Measurements from ENCODE around the gene NDUFA7.
A peak's percentile ranks its signal among the peaks of the same experiment; 100 is the strongest.

NDUFA7 gene

DNA sequence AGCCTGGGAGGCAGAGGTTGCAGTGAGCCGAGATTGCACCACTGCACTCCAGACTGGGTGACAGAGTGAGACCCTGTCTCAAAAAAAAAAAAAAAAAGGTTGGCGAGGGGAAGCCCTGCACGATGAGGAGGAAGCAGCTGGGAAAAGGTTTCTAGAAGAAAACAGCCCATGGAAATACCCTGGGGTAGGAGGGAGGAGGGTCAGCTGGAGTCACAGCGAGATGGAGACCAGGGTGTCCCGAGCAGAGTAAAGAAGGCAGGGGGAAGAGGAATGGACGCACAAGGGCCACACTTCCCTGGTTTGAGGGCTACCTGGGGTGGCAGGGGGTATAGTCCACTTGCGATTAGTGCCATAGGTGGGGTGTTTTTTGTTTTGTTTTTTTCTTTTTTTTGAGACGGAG is 15.5 kb upstream of the NDUFA7 start:
- TF ChIP-seq EZH2 (optimal IDR thresholded peaks at IDR 0.05; ENCODE audit: low read depth, low read length) (no peak), EZH2phosphoT487 (IDR thresholded peaks at IDR 0.05; ENCODE audit: low read length) (no peak), CTCF (IDR thresholded peaks at IDR 0.05; ENCODE audit: low read length) (no peak)
- Histone ChIP-seq H3K36me3 (replicated peaks; ENCODE audit: insufficient read depth, low read length) (no peaks in the 10 kb centered on the region), H4K20me1 (ENCODE audit: insufficient read depth, low read length) (no peaks in the 10 kb centered on the region; the same call in 1 of the 2 replicates), H3K4me1 (ENCODE audit: low read length) (no peaks in the 10 kb centered on the region), H3F3A (ENCODE audit: insufficient read depth, low read length) (no peaks in the 10 kb centered on the region; the same call in 1 of the 2 replicates), H2AFZ (ENCODE audit: low read length) (no peak overlapping the region), H3K9me3 (replicated peaks; ENCODE audit: insufficient read depth, low read length) (no peaks in the 10 kb centered on the region), H3K79me2 (ENCODE audit: low read length) (no peaks in the 10 kb centered on the region), H3K9me2 (replicated peaks; ENCODE audit: insufficient read depth, low read length) (no peaks in the 10 kb centered on the region), H3K4me3 (ENCODE audit: low read length) (no peak overlapping the region), H3K27ac (ENCODE audit: low read length) (no peak overlapping the region), H3K27me3 (replicated peaks; ENCODE audit: insufficient read depth, low read length) (peaks cover 79% of the 10 kb centered on the region), H3K4me2 (ENCODE audit: low read depth, low read length) (no peak overlapping the region), H3K9ac (ENCODE audit: low read length) (no peak overlapping the region)
- no peak for DNase-seq

- Histone ChIP-seq H3K9ac (ENCODE audit: low read length) (no peak overlapping the region), H3K4me3 (ENCODE audit: low read length) (no peak overlapping the region), H3K79me2 (ENCODE audit: low read length) (no peaks in the 10 kb centered on the region), H3K4me2 (ENCODE audit: low read depth, low read length) (peak overlapping the region; percentile 6; the same call in 1 of the 2 replicates), H4K20me1 (ENCODE audit: insufficient read depth, low read length) (no peaks in the 10 kb centered on the region; the same call in 1 of the 2 replicates), H3K36me3 (replicated peaks; ENCODE audit: insufficient read depth, low read length) (no peaks in the 10 kb centered on the region), H3K4me1 (ENCODE audit: low read length) (no peaks in the 10 kb centered on the region), H2AFZ (ENCODE audit: low read length) (no peak overlapping the region), H3K27ac (ENCODE audit: low read length) (no peak overlapping the region), H3K9me3 (replicated peaks; ENCODE audit: insufficient read depth, low read length) (no peaks in the 10 kb centered on the region), H3K9me2 (replicated peaks; ENCODE audit: insufficient read depth, low read length) (no peaks in the 10 kb centered on the region), H3F3A (ENCODE audit: insufficient read depth, low read length) (no peaks in the 10 kb centered on the region; the same call in 1 of the 2 replicates), H3K27me3 (replicated peaks; ENCODE audit: insufficient read depth, low read length) (peaks cover 80% of the 10 kb centered on the region)
- TF ChIP-seq EZH2 (optimal IDR thresholded peaks at IDR 0.05; ENCODE audit: low read depth, low read length) (no peak), EZH2phosphoT487 (IDR thresholded peaks at IDR 0.05; ENCODE audit: low read length) (no peak), CTCF (IDR thresholded peaks at IDR 0.05; ENCODE audit: low read length) (no peak)
- DNase-seq, result no peak
Measured at GRCh38 chr19:8336072-8336569, 14.9 kb upstream of the NDUFA7 start.

- H3K9ac ChIP-seq (ENCODE audit: low read length), result no peak overlapping the region
- peak; percentile 6; the same call in 1 of the 2 replicates for TF ChIP-seq CTCF (IDR thresholded peaks at IDR 0.05; ENCODE audit: low read length)
- no peak for TF ChIP-seq EZH2phosphoT487 (IDR thresholded peaks at IDR 0.05; ENCODE audit: low read length)
- H4K20me1 ChIP-seq (ENCODE audit: insufficient read depth, low read length), result no peaks in the 10 kb centered on the region; the same call in 1 of the 2 replicates
- peaks cover 78% of the 10 kb centered on the region for H3K27me3 ChIP-seq (replicated peaks; ENCODE audit: insufficient read depth, low read length)
- no peaks in the 10 kb centered on the region for H3K9me3 ChIP-seq (replicated peaks; ENCODE audit: insufficient read depth, low read length)
- peak overlapping the region; percentile 6; the same call in 1 of the 2 replicates for H3K4me2 ChIP-seq (ENCODE audit: low read depth, low read length)
- no peak overlapping the region for H3K27ac ChIP-seq (ENCODE audit: low read length)
- DNase-seq, result no peak
- H3F3A ChIP-seq (ENCODE audit: insufficient read depth, low read length), result no peaks in the 10 kb centered on the region; the same call in 1 of the 2 replicates
- no peaks in the 10 kb centered on the region for H3K9me2 ChIP-seq (replicated peaks; ENCODE audit: insufficient read depth, low read length)
- no peaks in the 10 kb centered on the region for H3K79me2 ChIP-seq (ENCODE audit: low read length)
- no peaks in the 10 kb centered on the region for H3K36me3 ChIP-seq (replicated peaks; ENCODE audit: insufficient read depth, low read length)
- H3K4me3 ChIP-seq (ENCODE audit: low read length), result no peak overlapping the region
- no peaks in the 10 kb centered on the region for H3K4me1 ChIP-seq (ENCODE audit: low read length)
- no peak overlapping the region for H2AFZ ChIP-seq (ENCODE audit: low read length)
Measured at GRCh38 chr19:8335343-8336071, 14.3 kb upstream of the NDUFA7 start.
